NCI-H69 (cell line): ENCODE results near the gene AIF1L.

Experiments
- DNase-seq: peaks from one replicate; lab custom pipeline; 2025; lab: John Stamatoyannopoulos, UW

Gene AIF1L

DNA sequence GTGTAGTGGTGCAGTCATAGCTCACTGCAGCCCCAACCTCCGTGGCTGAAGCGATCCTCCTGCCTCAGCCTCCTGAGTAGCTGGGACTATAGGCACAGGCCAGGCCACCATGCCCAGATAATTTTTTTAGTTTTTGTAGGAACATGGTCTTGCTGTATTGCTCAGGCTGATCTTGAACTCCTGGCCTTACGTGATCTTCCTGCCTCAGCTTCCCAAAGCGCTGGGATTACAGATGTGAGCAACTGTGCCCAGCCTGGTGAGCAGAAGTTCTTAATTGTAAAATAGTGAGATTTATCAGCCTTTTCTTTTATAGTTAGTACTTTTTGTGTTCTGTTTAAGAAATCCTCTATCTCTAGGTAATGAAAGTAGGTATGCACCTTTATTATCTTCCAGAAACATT, 71.6 kb downstream of the AIF1L start:
- DNase-seq = no peak

DNA sequence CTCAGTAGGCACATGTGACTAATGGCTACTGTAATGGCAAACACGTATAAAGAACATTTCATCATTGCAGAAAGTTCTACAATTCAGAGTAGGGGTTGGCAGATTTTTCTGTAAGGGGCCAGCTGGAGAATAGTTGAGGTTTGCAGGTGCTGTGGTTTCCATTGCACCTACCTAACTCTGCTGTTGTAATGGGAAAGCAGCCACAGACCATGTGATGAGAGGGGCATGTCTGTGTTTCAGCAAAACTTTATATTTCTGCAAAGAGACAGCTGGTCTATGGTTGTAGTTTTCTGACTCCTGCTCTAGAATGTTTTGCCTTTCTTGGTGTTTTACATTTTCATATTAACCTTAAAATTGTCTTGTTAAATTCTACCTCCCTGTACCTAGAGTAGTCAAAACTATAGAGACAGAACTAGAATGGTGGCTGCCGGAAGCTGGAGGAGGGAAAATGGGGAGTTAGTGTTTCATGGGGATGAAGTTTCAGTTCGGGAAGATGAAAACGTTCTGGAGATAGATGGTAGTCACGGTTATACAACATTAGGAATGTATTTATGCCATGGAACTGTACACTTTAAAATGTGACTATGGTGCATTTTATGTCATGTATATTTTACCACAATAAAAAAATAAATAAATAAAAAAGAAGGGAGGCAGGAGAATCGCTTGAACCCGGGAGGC, 73.4 kb downstream of the AIF1L start:
- DNase-seq = no peak
